ENCODE measurements around the gene VIPR2.
"Not testable (repeated sequence)": the region's sequence is repeated elsewhere in the genome, so short reads cannot be mapped to it uniquely, and the experiment has no call there.

Gene VIPR2

GRCh38 chr7:159139639-159140038, 5.0 kb downstream of the VIPR2 start:
- no peak for DNase-seq (ENCODE audit: low read depth)

- DNase-seq (ENCODE audit: low read depth): no peak
These were observed 5.5 kb downstream of the VIPR2 start for GRCh38 chr7:159139202-159139601.

DNA sequence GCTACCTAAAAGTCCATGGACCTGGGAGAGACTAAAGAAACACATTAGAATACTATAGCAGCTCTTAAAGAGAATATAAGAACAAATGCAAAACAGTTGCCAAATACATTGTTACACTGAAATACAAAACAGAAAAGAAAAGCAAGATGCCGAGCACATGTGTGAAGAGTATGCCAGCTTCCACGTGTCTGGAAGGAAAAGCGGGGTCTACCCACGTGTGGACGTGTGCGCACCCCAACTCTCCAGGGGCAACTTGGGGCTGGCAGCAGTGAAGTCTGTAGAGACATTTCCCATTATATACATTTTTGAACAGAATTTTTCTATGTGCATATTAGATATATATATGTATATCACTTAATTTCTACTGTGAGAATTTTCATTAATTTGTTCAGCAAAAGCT, 6.2 kb downstream of the VIPR2 start:
- no peak for DNase-seq (ENCODE audit: low read depth)

- DNase-seq (ENCODE audit: low read depth): no peak
These were observed 6.8 kb downstream of the VIPR2 start for GRCh38 chr7:159137906-159138305.

DNA sequence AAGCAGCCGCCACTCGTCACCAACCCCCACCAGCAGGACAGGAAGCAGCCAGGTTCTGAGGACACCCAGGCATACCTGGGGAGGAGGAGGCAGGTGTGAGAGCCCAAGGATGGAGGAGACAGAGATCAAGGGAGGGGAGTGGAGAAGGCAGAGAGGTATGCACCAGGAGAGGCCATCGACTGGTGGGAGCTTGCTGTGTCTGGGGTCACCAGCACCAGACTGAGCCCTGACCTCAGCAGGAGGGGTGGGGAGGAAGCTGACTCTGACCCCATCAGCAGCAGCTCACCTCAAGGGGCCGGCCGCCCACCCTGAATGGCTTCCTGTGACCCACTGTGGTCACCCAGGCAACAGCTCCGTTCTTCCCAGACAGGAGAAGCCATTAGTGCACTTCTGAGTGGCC, 7.8 kb downstream of the VIPR2 start:
- no peak for DNase-seq (ENCODE audit: low read depth)

- no peak for DNase-seq (ENCODE audit: low read depth)
These were observed 8.2 kb downstream of the VIPR2 start for GRCh38 chr7:159136442-159136841.

- DNase-seq (ENCODE audit: low read depth): no peak
These were observed 8.7 kb downstream of the VIPR2 start for GRCh38 chr7:159136013-159136412.

- DNase-seq (ENCODE audit: low read depth): not testable (repeated sequence)
These were observed 11.8 kb downstream of the VIPR2 start for GRCh38 chr7:159132670-159133443.

GRCh38 chr7:159130820-159131219, 13.8 kb downstream of the VIPR2 start:
- DNase-seq (ENCODE audit: low read depth): no peak

DNA sequence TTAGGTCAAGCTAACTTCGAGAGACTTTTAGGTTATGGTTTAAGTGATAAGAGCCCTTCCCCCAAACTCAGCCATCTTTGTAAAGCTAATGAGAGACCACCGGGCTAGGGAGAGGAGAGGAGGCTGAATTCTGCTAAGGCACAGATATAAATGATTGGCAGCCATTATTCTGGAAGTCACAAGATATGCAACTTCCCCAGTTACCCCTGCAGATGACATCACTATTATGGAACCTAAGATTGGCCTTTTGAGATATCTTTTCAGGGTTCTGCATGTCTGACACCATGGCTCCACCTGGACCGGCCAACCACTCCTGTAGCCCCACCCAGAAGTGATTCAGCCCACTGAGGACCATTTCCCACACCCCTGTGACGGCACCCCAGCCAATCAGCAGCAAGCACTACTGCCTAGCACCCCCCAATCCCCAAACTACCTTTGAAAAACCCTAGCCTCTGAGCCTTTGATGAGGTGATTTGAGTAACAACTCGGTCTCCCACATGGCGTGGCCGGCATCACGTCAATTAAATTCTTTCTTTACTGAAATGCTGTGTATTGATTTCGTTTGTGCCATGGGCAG, 14.4 kb downstream of the VIPR2 start:
- DNase-seq (ENCODE audit: low read depth): no peak

GRCh38 chr7:159128767-159129166, 15.9 kb downstream of the VIPR2 start:
- no peak for DNase-seq (ENCODE audit: low read depth)

DNA sequence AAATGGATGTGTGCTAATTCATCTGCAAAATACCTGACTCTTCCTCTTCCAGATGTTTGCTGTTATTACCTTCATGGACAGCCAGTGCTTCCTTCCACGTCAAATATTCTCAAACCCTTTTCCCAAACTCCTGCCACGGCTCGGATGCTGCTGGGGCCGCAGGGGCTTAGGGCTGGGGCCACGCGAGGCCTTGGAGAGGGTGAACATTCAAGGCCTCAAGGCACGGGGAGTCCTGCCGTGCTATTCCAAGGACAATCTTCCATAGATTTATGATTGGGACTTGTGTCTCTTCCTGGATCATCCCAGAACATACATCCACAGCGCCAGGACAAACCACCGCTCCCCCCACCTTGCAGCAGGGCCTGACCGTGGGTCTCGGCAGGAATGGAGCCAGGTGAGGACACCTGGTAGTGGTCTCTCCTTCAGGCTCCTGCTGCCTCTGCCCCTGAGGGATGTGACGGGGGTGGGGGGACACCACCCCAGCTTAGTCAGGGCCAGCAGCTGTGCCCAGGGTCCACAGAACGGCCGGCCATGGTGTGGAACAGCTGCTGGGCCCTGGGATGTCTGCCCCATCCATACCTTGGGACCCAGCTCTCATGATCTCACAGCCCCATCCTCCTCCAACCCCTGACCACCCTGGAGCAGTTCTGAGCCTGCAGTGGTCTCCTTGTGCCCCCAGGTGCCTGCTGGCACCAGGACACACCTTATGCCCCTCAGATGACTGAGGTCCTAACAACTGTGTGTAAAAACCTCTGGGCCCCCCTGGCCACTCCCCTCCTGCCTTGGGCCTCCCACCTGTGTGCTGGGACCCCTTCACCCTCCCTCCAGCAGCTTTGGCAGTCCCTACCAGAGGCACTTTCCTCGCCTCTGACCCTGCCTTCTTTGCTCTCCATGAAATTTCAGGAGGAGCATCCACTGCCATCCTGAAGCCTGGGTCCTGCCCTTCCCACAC, 16.7 kb downstream of the VIPR2 start:
- no peak for DNase-seq (ENCODE audit: low read depth)

DNA sequence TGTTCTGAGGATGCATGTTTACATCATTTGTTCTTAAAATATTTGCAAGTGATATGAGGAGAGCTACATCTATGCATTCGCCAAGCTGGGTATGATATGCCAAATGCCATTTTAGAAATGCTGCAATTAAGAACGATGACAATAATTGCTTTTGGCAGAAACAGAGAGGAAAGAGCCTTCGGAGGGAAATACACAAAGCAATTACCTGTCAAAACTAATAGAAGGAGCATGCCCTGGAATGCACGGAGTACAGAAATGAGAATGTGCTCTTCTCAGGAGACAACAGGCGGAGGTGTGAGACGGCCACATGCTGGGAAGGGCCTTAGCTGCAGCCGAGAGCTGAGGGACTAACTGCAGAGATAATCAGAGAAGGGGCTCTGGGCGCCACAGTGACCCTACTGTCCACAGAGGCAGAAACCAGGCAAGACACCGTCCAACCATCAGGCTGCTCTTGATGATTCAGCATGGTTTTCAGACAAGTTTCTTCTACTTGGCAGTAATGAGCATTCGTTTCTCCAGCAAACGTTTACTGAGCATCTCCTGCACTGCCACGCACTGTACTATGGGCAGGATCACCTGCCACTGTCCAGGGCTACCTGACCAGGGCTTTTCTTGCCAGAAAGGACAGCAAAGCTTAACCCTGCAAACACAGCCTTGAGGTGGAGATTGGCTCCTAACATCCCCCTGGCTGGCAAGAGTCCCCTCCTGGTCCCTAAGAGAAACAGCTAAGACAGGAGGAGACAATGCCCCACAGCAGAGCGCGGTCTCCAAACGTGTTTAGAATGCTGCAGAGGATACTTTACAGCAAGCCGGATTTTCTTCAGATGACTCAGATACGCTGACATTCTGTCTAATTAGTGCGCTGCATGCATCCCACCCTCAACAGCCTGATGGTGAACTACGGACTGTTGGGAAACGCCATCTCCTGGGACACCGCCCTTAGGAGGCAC, 18.1 kb downstream of the VIPR2 start:
- DNase-seq (ENCODE audit: low read depth): no peak

- DNase-seq (ENCODE audit: low read depth): no peak
These were observed 18.8 kb downstream of the VIPR2 start for GRCh38 chr7:159125955-159126270.

DNA sequence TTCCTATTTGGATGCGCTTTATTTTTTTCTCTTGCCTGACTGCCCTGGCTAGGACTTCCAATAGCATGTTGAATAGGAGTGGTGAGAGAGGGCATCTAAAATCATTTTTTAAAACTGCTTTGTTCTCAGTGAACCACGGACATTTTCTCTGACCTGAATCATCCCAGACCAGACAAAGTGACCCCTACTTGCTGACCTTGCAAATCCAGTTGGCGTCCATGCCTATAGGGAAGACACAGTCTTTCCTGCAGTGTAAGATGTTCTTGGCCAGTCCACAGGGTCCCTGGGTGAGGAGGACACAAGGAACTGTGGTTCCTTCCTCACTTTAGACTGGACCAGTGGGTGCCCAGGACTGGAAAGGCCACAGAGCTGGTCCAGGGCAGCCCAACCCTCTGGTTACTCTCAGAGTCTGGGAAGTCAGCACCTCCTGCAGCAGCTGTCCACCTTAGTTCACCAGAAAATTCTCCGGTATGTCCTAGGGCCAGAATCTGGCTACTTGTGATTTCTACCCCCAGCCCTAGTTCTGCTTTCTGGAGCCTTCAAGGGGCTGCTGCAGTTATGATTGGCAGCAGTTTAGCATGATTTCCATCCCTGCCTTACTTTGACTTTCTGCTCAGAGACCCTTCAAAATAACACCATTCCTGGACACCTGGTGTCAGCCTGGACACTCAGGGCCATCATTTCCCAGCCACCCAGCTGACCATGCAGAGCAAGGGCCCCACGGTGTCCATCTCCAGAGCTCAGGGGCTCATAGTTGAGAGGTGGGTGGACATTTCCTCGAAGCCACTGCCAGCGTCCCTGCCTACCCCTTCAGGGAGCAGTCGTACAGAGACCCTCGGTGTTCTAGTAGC, 19.3 kb downstream of the VIPR2 start:
- DNase-seq (ENCODE audit: low read depth): no peak

GRCh38 chr7:159123793-159124192, 20.9 kb downstream of the VIPR2 start:
- DNase-seq (ENCODE audit: low read depth): not testable (repeated sequence)

GRCh38 chr7:159123294-159123693, 21.4 kb downstream of the VIPR2 start:
- DNase-seq (ENCODE audit: low read depth): not testable (repeated sequence)

GRCh38 chr7:159122276-159122675, 22.4 kb downstream of the VIPR2 start:
- no peak for DNase-seq (ENCODE audit: low read depth)

DNA sequence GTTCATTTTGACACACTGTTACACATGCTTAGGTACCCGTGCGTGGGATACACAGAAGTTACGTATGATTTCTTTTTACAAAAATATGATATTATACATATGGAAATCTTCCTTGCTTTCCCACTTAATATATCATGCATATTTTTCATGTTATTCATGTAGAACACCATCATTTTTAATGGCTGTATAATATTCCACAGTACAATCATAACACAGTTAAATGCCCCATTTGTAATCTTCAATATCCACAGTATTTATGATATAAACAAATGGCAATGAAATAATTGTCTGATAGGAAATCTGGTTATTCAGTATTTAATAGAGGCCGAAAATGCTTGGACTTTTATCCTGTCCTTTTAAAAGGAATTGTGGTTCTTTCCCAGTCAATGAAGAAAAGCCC, 23.2 kb downstream of the VIPR2 start:
- no peak for DNase-seq (ENCODE audit: low read depth)

DNA sequence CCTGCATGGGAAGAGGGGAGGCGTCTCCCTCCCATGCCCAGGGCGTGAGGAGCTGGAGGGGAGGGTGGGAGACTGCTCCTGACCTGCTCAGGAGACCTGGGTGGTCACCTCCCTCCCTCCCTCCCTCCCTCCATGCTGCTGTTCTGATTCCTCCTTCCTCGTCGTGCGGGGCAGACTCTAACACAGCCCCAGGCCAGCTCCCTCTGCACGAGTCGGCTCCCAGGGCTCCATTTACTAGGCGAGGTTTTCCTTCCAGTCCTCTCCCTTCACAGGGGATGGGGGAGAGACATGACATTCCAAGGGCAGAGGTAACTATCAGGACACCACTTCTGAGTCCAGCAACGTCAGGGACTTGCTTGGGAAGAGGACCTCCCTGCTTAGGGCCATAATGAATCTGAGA, 23.6 kb downstream of the VIPR2 start:
- no peak for DNase-seq (ENCODE audit: low read depth)

GRCh38 chr7:159120540-159120919, 24.1 kb downstream of the VIPR2 start:
- DNase-seq (ENCODE audit: low read depth): no peak
